Endothelial cell of umbilical vein (primary cell): ENCODE data around the gene RBM39. TPM values are rescaled to one million over a fixed set of nuclear protein-coding genes. Genes with fewer than 3 reads are reported as not detected.

Experiments
- BruUV-seq: library from RNA; stranded (reverse); fragments of 400-500 nt; replicated peaks from 2 replicates; lab custom pipeline; 2021; lab: Mats Ljungman, UMichigan
- CTCF ChIA-PET: fragments of 300-600, 350-600 bp; sonication (Branson Sonifier 250); formaldehyde crosslinking; loops from one replicate; lab custom pipeline; 2021; ENCODE audit warnings: antibody characterized with exemption, inconsistent platforms; lab: Charles Lee
- POLR2A ChIA-PET: fragments of 300-600, 350-600 bp; sonication (Branson Sonifier 250); formaldehyde crosslinking; loops from one replicate; lab custom pipeline; 2021; ENCODE audit warnings: antibody characterized with exemption, inconsistent platforms; lab: Charles Lee
- DNase-seq: peaks from one replicate; pipeline ENCODE4 v3.0.0-alpha.2; 2011; ENCODE audit warnings: low read depth, low spot score
- FAIRE-seq: peaks from 2 replicates; lab custom pipeline; 2011; peaks lifted over from hg19 to GRCh38; lab: Jason Lieb, UNC
- H2AFZ ChIP-seq: 2 replicates; pipeline ENCODE4 v1.6.0; 2012; ENCODE audit warnings: low read depth, low read length, control low read depth, inconsistent platforms
- H3K27ac ChIP-seq: 2 replicates; pipeline ENCODE4 v1.5.1; 2011; ENCODE audit warnings: low read depth, mild to moderate bottlenecking, control low read depth, low read length, moderate library complexity; ENCODE audit not compliant: insufficient read depth
- H3K27me3 ChIP-seq, 2 experiments: 2 replicates each; pipeline versions ENCODE4 v1.6.0 to v1.6.1; 2011; ENCODE audit warnings: low read length in 2 of 2, mixed read lengths in 1 of 2; ENCODE audit not compliant: control insufficient read depth in 2 of 2, insufficient read depth in 2 of 2
- H3K36me3 ChIP-seq, 2 experiments: 2 replicates in 1 of 2; 3 replicates in 1 of 2; pipeline ENCODE4 v1.5.1; 2011; ENCODE audit warnings: low read length in 2 of 2, mild to moderate bottlenecking in 1 of 2, moderate library complexity in 1 of 2; ENCODE audit not compliant: control insufficient read depth in 2 of 2, insufficient read depth in 2 of 2; ENCODE audit errors: extremely low read depth in 1 of 2
- H3K4me1 ChIP-seq: 3 replicates; pipeline ENCODE4 v1.5.1; 2011; ENCODE audit warnings: mild to moderate bottlenecking, low read length; ENCODE audit not compliant: control insufficient read depth, insufficient read depth; ENCODE audit errors: extremely low read depth
- H3K4me2 ChIP-seq: 2 replicates; pipeline ENCODE4 v1.6.1; 2011; ENCODE audit warnings: low read length, control low read depth, mixed read lengths; ENCODE audit not compliant: insufficient read depth
- H3K4me3 ChIP-seq, 3 experiments: fragments of 200-600 bp in 1 of 3; sonication (generic), shearing (Covaris generic) in 1 of 3; replicated peaks in 1 of 3; 2 replicates each; pipeline ENCODE4 v1.5.1; 2011 to 2016; ENCODE audit warnings: control low read depth in 3 of 3, low read length in 3 of 3, mild to moderate bottlenecking in 2 of 3, inconsistent platforms in 1 of 3, low read depth in 1 of 3, moderate library complexity in 1 of 3; ENCODE audit not compliant: insufficient read depth in 1 of 3
- H3K79me2 ChIP-seq: 2 replicates; pipeline ENCODE4 v1.6.0; 2012; ENCODE audit warnings: low read length, inconsistent platforms; ENCODE audit not compliant: control insufficient read depth, insufficient read depth
- H3K9ac ChIP-seq: replicated peaks from 2 replicates; pipeline ENCODE3; 2011; ENCODE audit warnings: low read length, control low read depth; ENCODE audit not compliant: insufficient read depth; ENCODE audit errors: extremely low read depth
- H3K9me1 ChIP-seq: replicated peaks from 3 replicates; pipeline ENCODE4 v1.6.0; 2011; ENCODE audit warnings: mild to moderate bottlenecking, low read length; ENCODE audit not compliant: control insufficient read depth, insufficient read depth; ENCODE audit errors: extremely low read depth
- H3K9me3 ChIP-seq: replicated peaks from 2 replicates; pipeline ENCODE4 v1.5.1; 2012; ENCODE audit warnings: low read length, inconsistent platforms; ENCODE audit not compliant: control insufficient read depth, insufficient read depth
- H4K20me1 ChIP-seq: replicated peaks from 2 replicates; pipeline ENCODE3; 2011; ENCODE audit warnings: mild to moderate bottlenecking, low read length; ENCODE audit not compliant: control insufficient read depth, insufficient read depth; ENCODE audit errors: extremely low read depth
- EZH2 ChIP-seq: IDR thresholded peaks from 2 replicates; pipeline ENCODE4 v1.6.1; 2012; ENCODE audit warnings: borderline replicate concordance, low read depth, mild to moderate bottlenecking, moderate library complexity, low read length, inconsistent platforms; ENCODE audit not compliant: severe bottlenecking
- FOS ChIP-seq: IDR thresholded peaks from 2 replicates; pipeline ENCODE4 v1.6.1; 2011; ENCODE audit warnings: mild to moderate bottlenecking, low read length, moderate library complexity, borderline replicate concordance; ENCODE audit not compliant: insufficient read depth
- GATA2 ChIP-seq: IDR thresholded peaks from 2 replicates; pipeline ENCODE4 v1.7.0; 2011; ENCODE audit warnings: low read depth, mild to moderate bottlenecking, moderate library complexity, mixed read lengths, low read length; ENCODE audit not compliant: insufficient read length, insufficient read depth
- JUN ChIP-seq: IDR thresholded peaks from 2 replicates; pipeline ENCODE4 v1.6.1; 2011; ENCODE audit warnings: borderline replicate concordance, low read depth; ENCODE audit not compliant: insufficient read length, insufficient read depth
- MYC ChIP-seq: IDR thresholded peaks from one replicate; pipeline ENCODE4 v1.6.1; 2011; ENCODE audit warnings: mild to moderate bottlenecking, low read depth, low read length
- POLR2A ChIP-seq: IDR thresholded peaks from 2 replicates; pipeline ENCODE4 v1.6.1; 2012; ENCODE audit warnings: low read depth, mild to moderate bottlenecking, control low read depth, low read length
- POLR2AphosphoS5 ChIP-seq: IDR thresholded peaks from 2 replicates; pipeline ENCODE4 v1.6.1; 2012; ENCODE audit warnings: low read depth, mild to moderate bottlenecking, control low read depth, low read length, moderate library complexity; ENCODE audit not compliant: insufficient read depth
- dilution Hi-C: fragments of 300-500 bp; cut with MboI; formaldehyde crosslinking; loops from one replicate; pipeline ENCODE4 v1.15.0; 2019; ENCODE audit warnings: low sequenced_read_pairs; ENCODE audit not compliant: extremely low pct_ligation_motif_present
- intact Hi-C: fragments of 100-400 bp; cut with micrococcal nuclease; formaldehyde crosslinking; loops from one replicate; pipeline ENCODE4 v1.10.0; 2022
- polyA plus RNA-seq, 4 experiments: library from polyadenylated mRNA; depleted of rRNA in 3 of 4; stranded (reverse) in 3 of 4; unstranded in 1 of 4; fragments of >200 nt; gene quantifications; 2 replicates each; pipeline versions ENCODE4 v1.2.1 to v1.2.3, GENCODE V29; 2011 to 2012; ENCODE audit warnings: missing spikeins in 1 of 4
- total RNA-seq: library from RNA; stranded (reverse); gene quantifications from 2 replicates; pipeline ENCODE4 v1.2.3, GENCODE V29; 2021
- TF ChIP-seq, protein P1 (sequence below): IDR thresholded peaks from 2 replicates; pipeline ENCODE4 v1.6.1; 2011; ENCODE audit not compliant: insufficient read depth, insufficient read length
- TF ChIP-seq, protein P2 (sequence below), 2 donors: IDR thresholded peaks; 1 replicate in 1 of 2; 2 replicates in 1 of 2; pipeline ENCODE4 v1.5.1; 2011; ENCODE audit warnings: low read length in 2 of 2, mild to moderate bottlenecking in 2 of 2, moderate library complexity in 2 of 2, control low read depth in 1 of 2, inconsistent platforms in 1 of 2, low read depth in 1 of 2; ENCODE audit not compliant: insufficient read depth in 1 of 2; ENCODE audit errors: extremely low read depth in 1 of 2

The RBM39 gene
- total and polyA plus RNA-seq, 2 donors (not counting 3 experiments of a cell fraction or from before 2014, with no cell fraction given), result 106 to 309 TPM

DNA sequence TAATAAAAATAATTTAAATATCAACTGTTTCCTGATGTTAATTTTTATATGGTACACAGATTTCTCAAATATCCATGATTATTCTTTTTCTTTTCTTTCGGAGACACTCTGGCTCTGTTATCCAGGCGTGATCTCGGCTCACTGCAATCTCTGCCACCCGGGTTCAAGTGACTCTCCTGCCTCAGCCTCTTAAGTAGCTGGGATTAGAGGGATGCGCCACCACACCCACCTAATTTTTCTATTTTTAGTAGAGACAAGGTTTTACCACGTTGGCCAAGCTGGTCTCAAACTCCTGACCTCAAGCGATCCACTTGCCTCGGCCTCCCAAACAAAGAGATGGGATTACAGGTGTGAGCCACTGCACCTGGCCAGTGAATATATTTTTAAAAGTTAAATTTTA is 22.3 kb downstream of the RBM39 start:
- FAIRE-seq (no peak), DNase-seq (no peak)
- Histone ChIP-seq H3K9me1 (no peaks in the 10 kb centered on the region), H3K36me3 (peaks cover 55 to 62% of the 10 kb centered on the region in 2 experiments), H3K4me1 (no peaks in the 10 kb centered on the region), H3K4me3 (no peak overlapping the region), H3K27ac (no peak overlapping the region), H3K9me3 (no peaks in the 10 kb centered on the region), H4K20me1 (peaks cover 11% of the 10 kb centered on the region), H2AFZ (no peak overlapping the region), H3K79me2 (peaks cover 85% of the 10 kb centered on the region), H3K9ac (no peak overlapping the region), H3K4me2 (no peak overlapping the region), H3K27me3 (no peaks in the 10 kb centered on the region)
- no TSS peak for BruUV-seq
- dilution Hi-C loops (no loop called here), intact Hi-C loops (loop anchor here (2.0 kb wide), 1 partner anchor 15 kb away; no protein-coding TSS in a partner anchor)
- POLR2A ChIA-PET, result interaction anchor here (1.1 to 1.7 kb wide), 4 partner anchors 9 to 16 kb away, joined by 3 to 5 read pairs (median 3); no protein-coding TSS in a partner anchor
- CTCF ChIA-PET, result interaction anchor here (1.0 to 1.2 kb wide), 3 partner anchors 14 to 22 kb away, joined by 3 to 5 read pairs (median 4); partner anchors contain the start of gene RBM39
- TF ChIP-seq MYC, result no peak
- TF ChIP-seq, protein P1, sequence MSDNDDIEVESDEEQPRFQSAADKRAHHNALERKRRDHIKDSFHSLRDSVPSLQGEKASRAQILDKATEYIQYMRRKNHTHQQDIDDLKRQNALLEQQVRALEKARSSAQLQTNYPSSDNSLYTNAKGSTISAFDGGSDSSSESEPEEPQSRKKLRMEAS, result no peak
- TF ChIP-seq, protein P2, sequence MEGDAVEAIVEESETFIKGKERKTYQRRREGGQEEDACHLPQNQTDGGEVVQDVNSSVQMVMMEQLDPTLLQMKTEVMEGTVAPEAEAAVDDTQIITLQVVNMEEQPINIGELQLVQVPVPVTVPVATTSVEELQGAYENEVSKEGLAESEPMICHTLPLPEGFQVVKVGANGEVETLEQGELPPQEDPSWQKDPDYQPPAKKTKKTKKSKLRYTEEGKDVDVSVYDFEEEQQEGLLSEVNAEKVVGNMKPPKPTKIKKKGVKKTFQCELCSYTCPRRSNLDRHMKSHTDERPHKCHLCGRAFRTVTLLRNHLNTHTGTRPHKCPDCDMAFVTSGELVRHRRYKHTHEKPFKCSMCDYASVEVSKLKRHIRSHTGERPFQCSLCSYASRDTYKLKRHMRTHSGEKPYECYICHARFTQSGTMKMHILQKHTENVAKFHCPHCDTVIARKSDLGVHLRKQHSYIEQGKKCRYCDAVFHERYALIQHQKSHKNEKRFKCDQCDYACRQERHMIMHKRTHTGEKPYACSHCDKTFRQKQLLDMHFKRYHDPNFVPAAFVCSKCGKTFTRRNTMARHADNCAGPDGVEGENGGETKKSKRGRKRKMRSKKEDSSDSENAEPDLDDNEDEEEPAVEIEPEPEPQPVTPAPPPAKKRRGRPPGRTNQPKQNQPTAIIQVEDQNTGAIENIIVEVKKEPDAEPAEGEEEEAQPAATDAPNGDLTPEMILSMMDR (IDR thresholded peaks at IDR 0.05; ENCODE audit: extremely low read depth in 1 of 2, insufficient read depth in 1 of 2, low read depth in 1 of 2, low read length in 2 of 2), result no peak
- no peak for TF ChIP-seq JUN
- no peak for TF ChIP-seq FOS
- no peak for TF ChIP-seq EZH2
- no peak for TF ChIP-seq POLR2AphosphoS5
- no peak for TF ChIP-seq GATA2
- no peak for TF ChIP-seq POLR2A
